GM21381 (cell line): Measurements from ENCODE around the gene C1QTNF3.
"Not testable (repeated sequence)": the region's sequence is repeated elsewhere in the genome, so short reads cannot be mapped to it uniquely, and the experiment has no call there.

ENCODE experiments used
- ATAC-seq: cut with Tn5 transposase; IDR thresholded peaks from one replicate; pipeline ENCODE4 v1.9.1; 2021; ENCODE audit warnings: mild to moderate bottlenecking, moderate library complexity; ENCODE audit not compliant: unreplicated experiment

Gene C1QTNF3

GRCh38 chr5:34026089-34026761, 16.8 kb downstream of the C1QTNF3 start:
- ATAC-seq: no peak

- ATAC-seq: peak; percentile 96
These were observed 20.8 kb downstream of the C1QTNF3 start for GRCh38 chr5:34022121-34022705.

- no peak for ATAC-seq
These were observed 21.7 kb downstream of the C1QTNF3 start for GRCh38 chr5:34021334-34021733.

DNA sequence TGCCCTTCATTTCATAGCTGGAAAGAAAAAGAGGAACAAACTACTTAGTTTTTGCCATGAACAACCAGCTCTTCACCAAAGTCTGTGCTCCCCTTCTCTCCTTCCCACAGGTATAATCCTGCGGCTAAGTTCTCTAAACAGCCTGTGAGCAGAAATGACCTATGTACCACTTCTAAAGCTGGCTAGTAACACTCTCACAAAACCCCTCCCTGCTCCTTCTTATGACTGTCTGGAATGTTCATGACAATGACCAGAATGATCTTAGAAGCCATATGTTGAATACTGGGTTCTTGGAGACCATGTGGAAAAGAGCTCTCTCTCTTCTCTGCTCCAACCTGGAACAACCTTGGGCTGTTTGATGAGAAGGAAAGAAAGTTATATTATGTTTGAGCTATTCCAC, 22.3 kb downstream of the C1QTNF3 start:
- no peak for ATAC-seq

- ATAC-seq: no peak
These were observed 25.8 kb downstream of the C1QTNF3 start for GRCh38 chr5:34017254-34017653.

- ATAC-seq: no peak
These were observed 26.3 kb downstream of the C1QTNF3 start for GRCh38 chr5:34016750-34017149.

- ATAC-seq: no peak
These were observed 26.8 kb downstream of the C1QTNF3 start for GRCh38 chr5:34016222-34016621.

GRCh38 chr5:34015120-34015822, 27.7 kb downstream of the C1QTNF3 start:
- ATAC-seq: no peak

DNA sequence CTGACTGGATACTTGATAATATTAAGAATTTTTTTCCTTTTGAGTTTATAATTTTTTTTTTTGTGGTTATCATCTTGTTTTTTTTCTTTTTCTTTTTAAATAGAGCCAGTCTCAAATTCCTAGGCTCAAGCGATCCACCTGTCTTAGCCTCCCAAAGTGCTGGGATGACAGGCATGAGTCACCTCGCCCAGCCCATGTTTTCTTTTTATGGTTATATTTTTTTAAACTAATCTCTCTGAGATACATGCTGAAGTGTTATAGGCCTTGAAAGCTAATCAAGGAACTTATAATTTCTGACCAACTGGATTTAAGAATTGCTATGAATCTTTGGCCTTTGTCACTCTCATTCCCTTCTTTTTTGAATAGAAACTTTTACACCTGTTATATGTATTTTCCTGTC, 28.4 kb downstream of the C1QTNF3 start:
- ATAC-seq: no peak

DNA sequence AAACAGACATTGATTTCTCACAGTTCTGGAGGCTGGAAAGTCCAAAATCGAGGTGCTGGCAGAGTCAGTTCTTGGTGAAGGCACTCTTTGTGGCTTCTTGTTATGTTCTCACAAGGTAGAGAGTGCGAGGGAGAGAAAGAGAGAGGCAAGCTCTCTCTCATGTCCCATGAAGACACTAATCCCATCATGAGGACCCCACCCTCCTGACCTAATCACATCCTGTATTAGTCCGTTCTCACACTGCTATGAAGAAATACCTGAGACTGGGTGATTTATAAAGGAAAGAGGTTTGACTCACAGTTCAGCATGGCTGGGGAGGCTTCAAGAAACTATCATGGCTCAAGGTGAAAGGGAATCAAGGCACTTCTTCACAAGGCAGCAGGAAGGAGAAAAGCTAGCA, 29.5 kb downstream of the C1QTNF3 start:
- no peak for ATAC-seq

GRCh38 chr5:34012791-34013190, 30.2 kb downstream of the C1QTNF3 start:
- no peak for ATAC-seq

- ATAC-seq: no peak
These were observed 31.5 kb downstream of the C1QTNF3 start for GRCh38 chr5:34011536-34011935.

- not testable (repeated sequence) for ATAC-seq
These were observed 32.9 kb downstream of the C1QTNF3 start for GRCh38 chr5:34010146-34010545.

DNA sequence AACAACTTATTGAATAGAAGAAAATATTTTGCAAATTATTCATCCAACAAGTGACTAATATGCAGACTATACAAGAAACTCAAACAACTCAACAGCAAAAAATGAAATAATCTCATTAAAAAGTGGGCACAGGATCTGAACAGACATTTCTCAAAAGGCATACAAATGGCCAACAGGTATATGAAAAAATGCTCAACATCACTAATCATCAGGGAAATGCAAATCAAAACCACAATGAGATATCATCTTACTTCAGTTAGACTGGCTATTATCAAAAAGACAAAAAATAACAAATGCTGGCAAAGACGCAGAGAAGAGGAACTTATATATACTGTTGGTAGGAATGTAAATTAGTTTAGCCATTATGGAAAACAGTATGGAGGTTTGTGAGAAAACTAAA, 33.4 kb downstream of the C1QTNF3 start:
- no peak for ATAC-seq

- no peak for ATAC-seq
These were observed 34.2 kb downstream of the C1QTNF3 start for GRCh38 chr5:34008802-34009201.

GRCh38 chr5:34007621-34008600, 35.1 kb downstream of the C1QTNF3 start, which contains the start of gene AMACR:
Gene AMACR (minus strand): TSS chr5:34008050. CDS start chr5:34008019, 31 bp downstream.
- ATAC-seq: peak; percentile 95

- no peak for ATAC-seq
These were observed 35.8 kb downstream of the C1QTNF3 start for GRCh38 chr5:34007201-34007620.

DNA sequence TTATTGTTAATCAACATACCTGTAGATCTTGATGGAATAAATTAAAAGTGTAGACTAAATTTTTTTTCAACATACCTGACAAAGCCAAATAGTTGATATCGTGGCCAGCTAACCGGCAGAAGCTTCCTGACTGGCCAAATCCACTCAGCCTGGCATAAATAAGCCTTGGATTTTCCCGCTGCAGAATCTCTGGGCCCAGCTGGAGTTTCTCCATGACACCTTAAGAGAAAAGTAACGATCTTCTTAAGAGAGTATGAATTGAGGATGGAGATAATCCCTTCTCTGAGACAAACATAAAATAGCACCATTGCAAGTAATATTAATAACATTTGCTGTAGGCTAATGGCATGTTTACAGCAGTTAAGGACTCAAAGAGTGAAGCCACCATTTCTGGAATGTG, 37.3 kb downstream of the C1QTNF3 start:
- no peak for ATAC-seq

- no peak for ATAC-seq
These were observed 37.8 kb downstream of the C1QTNF3 start for GRCh38 chr5:34005211-34005610.

GRCh38 chr5:34003941-34004340, 39.1 kb downstream of the C1QTNF3 start:
- ATAC-seq: no peak
